Right forelimb (tissue), 1 donor: Measurements from ENCODE around the gene PRSS57.
"Not testable (repeated sequence)": the region's sequence is repeated elsewhere in the genome, so short reads cannot be mapped to it uniquely, and the experiment has no call there.

Experiments used
- DNase-seq: peaks from one replicate; pipeline ENCODE4 v3.0.0-alpha.2; 2018

PRSS57 gene

DNA sequence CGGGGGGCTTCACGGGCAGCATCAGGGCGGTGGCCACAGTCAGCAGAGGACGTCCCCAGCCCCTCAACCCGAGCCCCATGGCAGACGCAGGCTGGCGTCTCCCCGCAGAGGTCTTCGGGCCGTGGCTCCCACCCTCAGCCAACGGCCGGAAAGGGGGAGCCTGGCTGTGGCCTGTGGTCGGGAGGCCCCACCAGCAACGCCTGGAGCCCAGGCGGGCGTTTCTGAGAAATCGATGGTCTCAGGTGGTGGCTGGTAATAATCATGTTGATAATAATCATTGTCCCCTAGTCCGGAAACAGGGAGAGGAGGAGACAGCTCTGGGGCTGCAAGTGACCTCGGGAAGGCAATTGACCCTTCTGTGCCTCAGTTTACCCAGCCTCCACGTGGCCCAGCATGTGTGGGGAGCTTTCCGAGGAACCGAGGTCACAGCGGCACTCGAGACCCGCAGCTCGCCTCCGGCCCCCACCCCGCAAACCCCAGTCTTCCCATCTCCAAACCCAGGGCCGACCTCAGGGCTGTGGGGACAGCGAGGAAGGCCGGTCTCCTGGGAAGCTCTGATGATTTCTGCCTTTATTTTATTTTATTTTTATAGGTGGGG lies at the start of gene PRSS57:
TSS of gene PRSS57 (minus strand) at position 101 of the 598 bp plus-strand sequence. CDS start at position 79, 22 bp downstream.
- DNase-seq = no peak

DNA sequence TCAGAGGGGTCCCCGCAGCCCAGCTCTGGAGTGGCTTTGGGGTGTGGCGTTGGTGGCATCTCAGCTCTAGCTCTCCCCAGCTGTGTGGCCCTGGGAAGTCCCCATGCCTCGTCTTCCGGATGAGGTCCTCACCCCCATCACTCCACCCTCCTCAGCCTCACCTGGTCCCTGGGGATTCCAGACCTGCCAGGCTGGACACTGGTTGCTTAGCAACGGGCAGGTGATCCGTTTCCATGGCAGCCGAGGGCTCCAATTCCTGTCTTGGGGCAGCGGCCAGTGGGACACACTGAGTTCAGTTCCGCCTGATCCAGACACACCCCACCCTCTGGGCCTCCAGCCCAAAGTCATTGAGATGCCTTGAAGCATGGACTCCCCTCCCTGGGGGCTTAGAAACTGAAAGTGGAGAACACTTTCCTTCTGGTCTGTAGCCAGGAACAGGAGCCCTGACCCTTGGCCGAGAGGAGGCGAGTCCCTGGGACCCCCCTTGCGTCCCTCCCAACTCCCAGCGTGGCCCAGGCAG lies 48.0 kb upstream of the PRSS57 start:
- peak; percentile 71 for DNase-seq

DNA sequence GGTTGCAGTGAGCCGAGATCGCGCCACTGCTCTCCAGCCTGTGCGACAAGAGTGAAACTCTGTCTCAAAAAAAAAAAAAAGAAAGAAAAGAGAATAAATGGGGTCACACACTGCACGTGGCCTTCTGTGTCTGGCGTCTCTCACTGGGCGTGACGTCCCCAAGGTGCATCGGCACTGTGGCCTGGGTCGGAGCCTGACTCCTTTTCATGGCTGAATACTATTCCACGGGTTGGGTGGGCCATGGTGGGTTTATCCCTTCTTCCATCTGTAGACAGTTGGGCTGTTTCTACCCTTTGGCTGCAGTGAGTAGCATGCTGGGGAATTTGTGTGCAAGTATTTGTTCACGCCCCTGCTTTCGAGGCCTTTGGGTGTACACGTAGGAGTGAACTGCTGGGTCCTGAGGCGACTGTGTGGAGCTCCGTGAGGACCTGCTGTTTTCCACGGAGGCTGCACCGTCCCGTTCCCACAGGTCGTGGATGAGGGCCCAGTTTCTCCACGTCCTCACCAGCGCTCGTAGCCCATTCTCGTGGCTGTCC lies 47.4 kb upstream of the PRSS57 start:
- DNase-seq = no peak

DNA sequence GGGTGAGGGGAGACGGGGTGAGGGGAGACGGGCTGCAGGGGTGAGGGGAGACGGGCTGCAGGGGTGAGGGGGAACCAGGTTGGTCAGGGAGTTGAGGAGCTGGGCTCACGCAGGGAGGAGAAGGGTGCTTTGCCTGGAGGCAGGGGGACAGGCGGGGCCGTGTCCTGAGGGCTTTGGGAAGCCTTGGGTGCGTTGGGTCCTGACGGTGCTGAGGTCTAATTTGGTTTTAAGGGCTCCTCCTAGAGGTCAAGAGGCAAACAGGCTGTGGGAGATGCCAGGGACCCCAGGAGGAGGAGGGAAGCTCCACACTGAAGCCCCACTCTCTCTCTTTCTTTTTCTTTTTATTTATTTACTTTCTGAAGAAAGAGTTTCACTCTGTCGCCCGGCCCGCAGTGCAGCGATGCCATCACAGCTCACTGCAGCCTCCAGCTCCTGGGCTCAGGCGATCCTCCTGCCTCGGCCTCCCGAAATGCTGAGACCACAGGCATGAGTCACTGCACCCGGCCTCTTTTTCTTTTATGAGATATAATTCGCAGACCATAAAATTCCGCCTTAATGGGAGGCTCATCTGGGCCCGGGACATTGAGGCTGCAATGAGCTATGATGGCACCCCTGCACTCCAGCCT lies 46.4 kb upstream of the PRSS57 start:
- DNase-seq = no peak

DNA sequence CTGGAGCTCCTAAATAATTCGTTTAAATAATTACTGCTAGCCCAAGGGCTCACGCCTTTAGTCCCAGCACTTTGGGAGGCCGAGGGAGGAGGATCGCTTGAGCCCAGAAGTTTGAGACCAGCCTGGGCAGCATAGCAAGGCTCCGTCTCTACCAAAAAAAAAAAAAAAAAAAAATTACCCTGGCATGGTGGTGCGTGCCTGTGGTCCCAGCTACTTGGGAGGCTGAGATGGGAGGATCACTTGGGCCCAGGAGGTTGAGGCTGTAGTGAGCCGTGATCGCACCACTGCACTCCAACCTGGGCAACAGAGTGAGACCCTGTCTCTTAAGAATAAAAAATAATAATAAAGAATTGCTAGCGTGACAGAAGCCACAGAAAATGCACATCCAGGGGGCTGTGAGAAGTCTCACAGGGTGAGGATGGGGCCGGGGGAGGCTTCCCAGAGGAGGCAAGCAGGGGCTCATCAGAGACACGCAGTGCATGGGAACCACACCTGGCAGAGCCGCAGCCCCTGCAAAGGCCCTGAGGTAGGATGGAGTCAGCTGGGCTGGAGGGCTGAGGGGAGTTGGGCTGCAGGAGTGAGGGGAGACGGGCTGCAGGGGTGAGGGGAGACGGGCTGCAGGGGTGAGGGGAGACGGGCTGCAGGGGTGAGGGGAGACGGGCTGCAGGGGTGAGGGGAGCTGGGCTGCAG lies 45.7 kb upstream of the PRSS57 start:
- DNase-seq = not testable (repeated sequence)

DNA sequence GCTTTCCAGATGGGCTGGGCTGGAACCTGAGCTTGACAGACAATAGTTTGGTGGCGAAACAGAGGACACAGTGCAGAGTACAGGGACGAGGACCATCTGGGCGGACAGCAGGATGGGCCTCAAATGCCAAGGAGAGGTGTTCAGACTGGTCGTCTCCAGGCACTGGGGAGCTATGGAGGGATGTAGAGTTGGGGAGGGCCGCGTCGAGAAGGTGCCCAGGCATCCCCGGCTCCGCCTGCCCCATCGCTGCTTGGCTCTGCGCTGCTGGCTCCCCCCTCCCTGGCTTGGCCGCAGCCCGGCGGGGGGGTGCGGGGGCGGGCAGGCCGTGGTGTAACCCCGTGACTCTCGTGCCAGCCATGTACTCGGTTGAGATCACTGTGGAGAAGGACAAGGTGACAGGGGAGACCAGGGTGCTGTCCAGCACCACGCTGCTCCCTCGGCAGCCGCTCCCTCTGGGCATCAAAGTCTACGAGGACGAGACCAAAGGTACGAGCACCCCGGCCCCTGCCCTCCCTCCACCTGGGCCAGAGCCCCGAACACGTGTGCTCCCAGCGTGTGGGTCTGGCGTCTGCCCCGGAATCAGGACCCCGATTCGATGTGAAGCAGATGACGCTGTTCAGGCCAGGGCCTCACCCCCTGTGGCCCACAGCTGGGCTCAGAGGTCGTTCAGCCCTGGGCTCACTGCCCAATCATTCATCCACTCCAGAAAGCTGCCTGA lies 44.9 kb upstream of the PRSS57 start:
- DNase-seq = no peak

DNA sequence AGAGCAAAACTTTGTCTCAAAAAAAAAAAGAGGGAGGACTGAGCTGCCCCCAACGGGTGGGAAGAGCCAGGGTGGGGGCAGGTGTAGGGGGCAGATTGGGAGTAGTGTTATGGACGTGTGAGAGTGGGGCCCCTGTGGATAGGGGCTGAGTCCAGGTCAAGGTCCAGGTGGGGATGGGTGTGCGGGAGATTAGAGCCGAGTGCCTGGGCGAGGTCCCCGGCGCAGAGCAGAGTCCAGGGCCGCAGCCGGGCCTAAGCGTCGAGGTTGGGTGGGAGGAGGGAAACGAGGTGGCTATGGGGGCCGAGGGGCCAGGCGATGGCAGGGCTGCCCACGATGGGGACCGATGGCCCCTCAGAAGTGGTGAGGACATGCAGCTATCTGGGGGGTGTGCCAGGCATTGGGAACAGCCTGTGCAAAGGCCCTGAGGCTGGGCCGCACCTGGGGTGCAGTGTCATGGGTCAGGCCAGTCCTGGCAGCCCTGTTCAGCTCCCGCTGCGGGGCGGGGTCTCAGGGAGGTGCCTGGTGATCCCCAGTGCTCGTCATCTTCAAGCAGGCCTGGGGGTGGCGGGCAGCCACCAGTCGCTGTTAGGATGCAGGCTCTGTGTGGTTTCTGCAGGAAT lies 43.4 kb upstream of the PRSS57 start:
- no peak for DNase-seq

DNA sequence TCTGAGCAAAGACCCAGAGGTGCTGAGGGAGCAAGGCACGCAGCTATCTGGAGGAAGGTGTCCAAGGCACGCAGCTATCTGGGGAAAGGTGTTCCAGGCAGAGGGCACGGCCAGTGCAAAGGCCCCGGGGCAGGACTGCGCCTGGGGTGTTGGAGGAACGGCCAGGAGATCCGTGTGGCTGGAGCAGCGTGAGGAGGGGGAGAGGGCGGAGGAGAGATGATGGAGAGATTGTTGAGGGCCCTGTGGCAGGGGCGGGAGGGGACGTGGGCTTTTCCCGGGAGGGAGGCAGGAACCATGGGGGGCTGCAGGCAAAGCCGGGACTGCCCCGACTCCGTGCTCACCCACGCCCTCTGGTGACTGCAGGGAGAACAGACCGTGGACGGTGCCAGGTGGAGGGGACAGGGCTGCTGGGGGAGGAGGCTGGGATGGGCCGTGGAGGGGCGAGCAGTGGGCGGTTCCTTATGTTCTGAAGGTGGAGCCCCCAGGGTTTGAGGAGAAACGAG lies 42.4 kb upstream of the PRSS57 start:
- DNase-seq = peak; percentile 68

DNA sequence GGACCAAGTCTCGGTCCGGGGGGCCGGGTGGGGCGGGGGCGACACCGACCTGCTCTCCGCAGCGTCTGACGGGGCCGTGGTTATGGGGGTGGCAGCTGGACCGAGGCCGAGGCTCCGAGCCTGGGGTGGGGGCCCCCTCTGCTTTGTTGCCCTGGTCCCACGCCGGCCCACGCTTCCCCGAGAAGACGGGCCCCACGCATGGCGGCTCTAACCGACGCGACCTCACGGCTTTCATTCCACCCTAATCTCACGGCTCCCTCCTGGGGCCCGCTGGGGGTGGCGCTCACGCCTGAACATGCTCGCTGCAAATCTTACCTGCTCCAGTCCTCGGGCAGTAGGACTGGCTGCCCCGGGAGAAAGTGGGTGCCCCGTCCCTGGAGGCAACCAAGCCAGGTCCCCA lies 40.9 kb upstream of the PRSS57 start:
- DNase-seq = no peak

DNA sequence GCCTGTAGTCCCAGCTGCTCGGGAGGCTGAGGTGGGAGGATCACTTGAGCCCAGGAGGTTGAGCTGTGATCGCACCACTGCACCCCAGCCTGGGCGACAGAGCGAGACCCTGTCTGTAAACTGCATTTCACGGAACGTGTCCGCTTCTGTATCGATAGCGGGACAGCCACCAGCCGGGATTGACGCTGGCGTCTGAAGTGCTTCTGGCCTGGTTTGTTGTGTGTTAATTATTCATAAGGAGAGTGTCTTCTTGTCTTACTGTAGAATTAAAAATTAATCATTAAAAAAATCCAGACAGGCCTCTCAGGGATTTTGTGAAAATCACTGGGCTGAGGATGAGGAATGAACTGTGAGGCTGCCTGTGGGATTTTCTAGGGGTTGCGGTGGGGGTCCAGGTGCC lies 39.5 kb upstream of the PRSS57 start:
- DNase-seq = no peak

DNA sequence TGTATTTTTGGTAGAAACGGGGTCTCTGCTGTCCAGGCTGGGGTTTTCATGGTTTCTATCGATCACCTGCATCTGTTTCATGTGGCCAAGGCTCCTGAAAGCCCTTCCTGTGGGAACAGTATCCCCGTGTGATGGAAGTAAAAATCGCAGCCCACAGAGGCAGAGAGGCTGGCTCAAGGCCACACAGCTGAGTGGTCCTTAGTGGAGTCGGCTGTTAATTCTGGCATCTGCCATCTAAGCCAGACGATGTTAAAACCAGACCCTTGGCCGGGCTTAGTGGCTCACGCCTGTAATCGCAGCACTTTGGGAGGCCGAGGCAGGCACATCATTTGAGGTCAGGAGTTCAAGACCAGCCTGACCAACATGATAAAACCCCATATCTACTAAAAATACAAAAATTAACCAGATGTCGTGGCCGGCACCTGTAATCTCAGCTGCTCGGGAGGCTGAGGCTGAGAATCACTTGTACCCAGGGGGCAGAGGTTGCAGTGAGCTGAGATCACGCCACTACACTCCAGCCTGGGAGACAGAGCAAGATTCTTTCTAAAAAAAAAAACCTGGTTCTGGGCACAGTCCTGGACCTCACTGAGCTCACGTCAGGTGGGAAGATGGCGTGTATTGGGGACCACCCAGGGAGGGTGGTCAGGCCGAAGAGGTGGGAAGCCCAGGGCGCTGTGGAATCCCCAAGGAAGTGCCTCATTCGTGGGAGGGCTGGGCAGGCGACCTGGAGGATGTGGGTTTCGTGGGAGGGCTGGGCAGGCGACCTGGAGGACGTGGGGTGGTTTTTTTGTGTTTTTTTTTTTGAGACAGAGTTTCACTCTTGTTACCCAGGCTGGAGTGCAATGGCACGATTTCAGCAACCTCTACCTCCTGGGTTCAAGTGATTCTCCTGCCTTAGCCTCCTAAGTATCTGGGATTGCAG lies 37.2 kb upstream of the PRSS57 start:
- DNase-seq = no peak

DNA sequence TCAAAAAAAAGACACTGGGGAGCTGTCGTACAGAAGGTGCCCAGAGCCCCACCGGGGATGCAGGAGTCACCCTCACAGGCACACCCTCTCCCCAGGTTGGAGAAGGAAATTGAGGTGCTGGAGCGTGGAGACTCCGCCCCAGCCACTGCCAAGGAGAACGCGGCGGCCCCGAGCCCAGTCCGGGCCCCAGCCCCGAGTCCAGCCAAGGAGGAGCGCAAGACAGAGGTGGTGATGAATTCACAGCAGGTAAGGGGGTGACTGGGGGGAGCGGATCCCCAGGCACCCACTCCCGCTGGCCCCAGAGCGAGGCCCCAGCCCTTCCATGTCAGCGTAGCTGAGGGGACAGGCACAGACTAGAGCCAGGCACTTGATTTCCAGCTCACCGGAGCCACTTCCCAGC lies 35.7 kb upstream of the PRSS57 start:
- no peak for DNase-seq

DNA sequence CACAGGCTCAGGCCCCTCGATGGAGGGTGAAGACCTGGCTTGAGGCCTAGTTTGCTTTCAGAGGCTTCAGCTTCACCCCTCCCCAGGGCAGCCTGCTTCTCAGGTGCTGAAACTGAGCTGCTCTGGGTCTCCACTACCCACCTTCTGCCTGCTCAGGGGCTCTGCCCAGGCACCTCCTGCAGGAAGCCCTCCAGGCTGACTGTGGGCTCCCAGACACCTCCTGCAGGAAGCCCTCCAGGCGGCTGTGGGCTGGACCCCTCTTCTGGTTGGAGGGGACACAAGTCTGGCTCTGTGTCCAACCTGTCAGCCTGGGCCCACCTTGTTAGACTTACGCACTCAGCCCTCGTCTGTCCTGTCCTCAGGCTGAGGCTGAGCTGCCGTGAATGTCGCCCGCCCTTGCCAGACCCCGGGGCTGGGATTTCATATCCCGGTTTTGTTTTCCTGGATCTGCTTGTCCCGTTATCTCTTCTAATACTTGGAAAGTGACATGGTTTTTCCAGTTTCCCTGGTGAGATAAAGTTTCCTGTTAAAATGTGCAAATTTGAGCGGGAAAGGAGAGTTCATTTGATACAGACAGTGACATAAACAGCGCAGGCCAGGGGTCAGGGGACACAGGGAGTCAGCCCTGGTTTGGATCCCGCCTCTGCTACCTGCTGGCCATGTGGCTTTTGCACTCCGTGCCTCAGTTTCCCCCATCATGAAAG lies 34.9 kb upstream of the PRSS57 start:
- DNase-seq = no peak

DNA sequence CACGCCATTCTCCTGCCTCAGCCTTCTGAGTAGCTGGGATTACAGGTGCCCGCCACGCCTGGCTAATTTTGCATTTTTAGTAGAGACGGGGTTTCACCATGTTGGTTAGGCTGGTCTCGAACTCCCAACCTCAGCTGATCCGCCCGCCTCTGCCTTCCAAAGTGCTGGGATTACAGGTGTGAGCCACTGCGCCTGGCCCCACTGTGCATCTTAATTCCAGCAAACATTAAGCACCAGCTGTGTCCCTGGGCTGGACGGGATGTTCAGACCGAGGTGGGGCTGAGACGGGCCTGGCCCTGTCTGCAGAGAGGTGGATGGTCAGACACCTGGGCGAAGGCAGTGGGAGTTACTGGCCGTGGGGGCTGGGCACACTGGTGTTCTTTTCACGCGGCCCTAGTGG lies 34.3 kb upstream of the PRSS57 start:
- DNase-seq = not testable (repeated sequence)

DNA sequence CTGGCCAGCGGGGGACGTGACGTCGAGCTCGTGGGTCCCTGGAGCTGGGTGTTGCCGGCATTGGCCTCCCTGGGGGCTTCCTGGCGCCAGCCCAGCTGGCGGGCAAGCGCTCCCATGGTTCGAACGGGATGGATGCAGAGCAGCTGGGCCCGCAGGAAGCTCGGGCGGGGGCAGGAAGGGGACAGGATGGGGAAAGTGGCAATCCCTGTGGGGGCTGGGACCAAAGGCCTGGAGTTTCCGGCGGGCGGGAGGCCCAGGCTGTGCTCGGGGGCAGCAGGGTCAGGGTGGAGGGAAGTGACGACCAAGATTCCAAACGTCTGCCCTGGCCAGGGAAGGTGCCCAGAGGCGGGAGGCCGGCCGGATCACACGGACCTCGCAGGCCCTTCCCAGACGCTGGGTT lies 32.8 kb upstream of the PRSS57 start:
- no peak for DNase-seq

DNA sequence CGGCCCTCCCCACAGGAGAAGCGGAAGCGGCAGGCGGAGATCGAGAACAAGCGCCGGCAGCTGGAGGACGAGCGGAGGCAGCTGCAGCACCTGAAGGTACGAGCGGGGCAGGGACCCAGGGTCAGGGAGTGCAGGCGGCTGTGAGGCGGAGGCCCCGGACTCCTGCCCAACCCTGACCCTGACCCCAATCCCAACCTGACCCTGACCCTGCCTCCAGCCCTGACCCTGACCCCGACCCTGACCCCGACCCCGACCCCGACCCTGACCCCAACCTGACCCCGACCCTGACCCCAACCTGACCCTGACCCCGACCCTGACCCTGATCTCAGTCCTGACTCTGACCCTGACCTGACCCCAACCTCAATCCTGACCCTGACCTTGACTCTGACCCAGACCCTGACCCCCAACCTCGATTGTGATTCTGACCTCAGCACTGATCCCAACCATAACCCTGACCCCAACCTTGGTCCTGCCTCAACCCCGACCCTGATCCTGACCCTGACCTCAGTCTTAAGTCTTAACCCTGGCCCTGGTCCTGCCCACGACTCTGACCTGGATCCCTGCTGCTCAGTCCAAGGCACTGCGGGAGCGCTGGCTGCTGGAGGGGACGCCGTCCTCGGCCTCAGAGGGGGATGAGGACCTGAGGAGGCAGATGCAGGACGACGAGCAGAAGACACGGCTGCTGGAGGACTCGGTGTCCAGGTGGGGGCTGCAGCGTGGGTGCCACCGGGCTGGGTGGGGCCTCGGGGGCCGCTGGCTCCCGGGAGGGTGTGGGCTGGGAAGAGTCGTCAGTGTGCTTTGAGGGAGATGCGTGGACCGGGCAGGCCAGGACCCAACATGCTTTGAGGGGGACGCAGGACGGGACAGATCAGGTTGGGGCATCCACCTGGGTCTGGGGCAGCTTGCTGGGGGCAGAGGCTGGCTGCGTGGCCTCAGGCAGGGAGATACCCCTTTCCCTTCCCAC lies 32.0 kb upstream of the PRSS57 start:
- DNase-seq = no peak

DNA sequence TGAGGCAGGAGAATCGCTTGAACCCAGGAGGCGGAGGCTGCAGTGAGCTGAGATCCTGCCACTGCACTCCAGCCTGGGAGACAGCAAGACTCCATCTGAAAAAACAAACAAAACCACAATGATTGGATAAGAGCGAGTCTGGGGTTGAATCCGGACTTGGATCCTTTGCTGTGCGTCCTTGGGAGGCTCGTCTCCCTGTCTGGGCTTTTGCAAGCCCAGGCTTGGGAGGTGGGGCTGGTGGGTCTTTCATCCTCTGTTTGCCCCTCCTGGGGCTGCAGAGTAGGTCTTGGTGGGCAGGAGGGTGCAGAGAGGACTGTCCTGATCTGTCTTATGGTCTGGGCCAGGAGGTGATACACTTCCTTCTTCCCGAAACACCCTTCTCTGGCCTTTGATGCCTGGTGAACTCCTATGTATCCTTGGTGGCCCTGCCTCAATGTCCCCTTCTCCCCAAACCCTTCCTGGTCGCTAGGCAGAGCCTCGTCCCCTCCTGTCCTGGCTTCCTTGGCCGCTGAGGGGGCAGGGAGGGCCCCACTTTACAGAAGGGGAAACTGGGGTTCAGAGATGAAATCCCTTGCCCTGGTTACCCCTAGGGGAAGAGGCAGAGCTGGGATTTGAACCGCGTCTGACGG lies 30.3 kb upstream of the PRSS57 start:
- no peak for DNase-seq

DNA sequence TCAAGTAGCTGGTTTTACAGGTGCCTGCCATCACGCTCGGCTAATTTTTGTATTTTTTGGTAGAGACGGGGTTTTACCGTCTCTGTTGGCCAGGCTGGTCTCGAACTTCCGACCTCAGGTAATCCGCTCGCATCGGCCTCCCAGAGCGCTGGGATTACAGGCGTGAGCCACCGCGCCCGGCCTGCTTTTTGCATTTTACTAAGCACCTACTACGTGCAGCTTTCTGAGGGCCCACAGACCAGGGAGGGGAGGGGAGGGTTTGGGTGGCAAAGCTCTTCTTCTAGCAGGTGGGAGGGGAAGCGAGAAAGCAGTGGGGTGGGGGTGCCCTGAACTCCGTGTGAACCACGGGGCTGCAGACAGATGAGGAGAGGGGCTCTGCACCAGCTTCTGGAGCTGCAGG lies 28.5 kb upstream of the PRSS57 start:
- DNase-seq = no peak

DNA sequence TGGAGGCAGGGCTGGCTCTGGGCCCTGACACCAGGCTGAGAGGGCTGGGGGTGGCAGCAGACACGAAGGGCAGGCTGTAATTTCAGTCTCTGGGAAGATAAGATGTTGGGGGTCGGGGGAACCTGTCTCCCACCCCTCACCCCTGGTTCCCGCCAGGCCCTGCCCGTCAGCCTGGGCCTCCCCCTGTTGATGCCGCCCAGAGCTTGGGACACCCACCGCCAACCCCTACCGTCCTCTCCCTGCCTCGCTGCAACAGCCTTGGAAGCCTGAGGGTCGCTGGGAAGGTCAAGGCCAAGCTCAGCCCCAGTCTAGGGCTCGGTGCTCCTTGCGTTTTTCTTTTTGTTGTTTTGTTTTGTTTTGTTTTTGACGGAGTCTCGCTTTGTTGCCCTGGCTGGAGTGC lies 28.0 kb upstream of the PRSS57 start:
- DNase-seq = no peak
